ENCODE data around the gene STC2. TPM values are rescaled to one million over a fixed set of nuclear protein-coding genes. Genes with fewer than 3 reads are reported as not detected.
A peak's percentile ranks its signal among the peaks of the same experiment; 100 is the strongest.

The STC2 gene
- total RNA-seq, 1 experiment from 2014 or later = 0.03 TPM

GRCh38 chr5:173316339-173317020 lies 11.7 kb downstream of the STC2 start:
- DNase-seq (ENCODE audit: low spot score) = no peak
- in situ Hi-C loops (cut with HindIII; ENCODE audit: low sequenced_read_pairs) = no loop called here

- in situ Hi-C loops (cut with HindIII; ENCODE audit: low sequenced_read_pairs) = no loop called here
- no peak for DNase-seq (ENCODE audit: low spot score)
Observed at GRCh38 chr5:173315495-173316338, 12.5 kb downstream of the STC2 start.

GRCh38 chr5:173314166-173314952 lies 13.9 kb downstream of the STC2 start:
- no peak for DNase-seq (ENCODE audit: low spot score)
- in situ Hi-C loops (cut with HindIII; ENCODE audit: low sequenced_read_pairs) = no loop called here

GRCh38 chr5:173313351-173313801 lies 14.8 kb downstream of the STC2 start:
- in situ Hi-C loops (cut with HindIII; ENCODE audit: low sequenced_read_pairs) = no loop called here
- no peak for DNase-seq (ENCODE audit: low spot score)

GRCh38 chr5:173312821-173313220 lies 15.4 kb downstream of the STC2 start:
- DNase-seq (ENCODE audit: low spot score) = no peak
- in situ Hi-C loops (cut with HindIII; ENCODE audit: low sequenced_read_pairs) = no loop called here

- no peak for DNase-seq (ENCODE audit: low spot score)
Observed at GRCh38 chr5:173311818-173312585, 16.2 kb downstream of the STC2 start.

GRCh38 chr5:173310861-173311785 lies 17.1 kb downstream of the STC2 start:
- in situ Hi-C loops (cut with HindIII; ENCODE audit: low sequenced_read_pairs) = no loop called here
- DNase-seq (ENCODE audit: low spot score) = peak; percentile 13

More at GRCh38 chr5:173311818-173312585, 16.2 kb downstream of the STC2 start:
- in situ Hi-C loops (cut with HindIII; ENCODE audit: low sequenced_read_pairs) = no loop called here

GRCh38 chr5:173310218-173310769 lies 17.9 kb downstream of the STC2 start:
- in situ Hi-C loops (cut with HindIII; ENCODE audit: low sequenced_read_pairs) = no loop called here
- DNase-seq (ENCODE audit: low spot score) = no peak

GRCh38 chr5:173309731-173310130 lies 18.5 kb downstream of the STC2 start:
- no peak for DNase-seq (ENCODE audit: low spot score)
- in situ Hi-C loops (cut with HindIII; ENCODE audit: low sequenced_read_pairs) = no loop called here

GRCh38 chr5:173308226-173308625 lies 20.0 kb downstream of the STC2 start:
- in situ Hi-C loops (cut with HindIII; ENCODE audit: low sequenced_read_pairs) = no loop called here
- no peak for DNase-seq (ENCODE audit: low spot score)

GRCh38 chr5:173307695-173308094 lies 20.5 kb downstream of the STC2 start:
- no peak for DNase-seq (ENCODE audit: low spot score)
- in situ Hi-C loops (cut with HindIII; ENCODE audit: low sequenced_read_pairs) = no loop called here

- DNase-seq (ENCODE audit: low spot score) = no peak
- in situ Hi-C loops (cut with HindIII; ENCODE audit: low sequenced_read_pairs) = no loop called here
Observed at GRCh38 chr5:173306695-173307094, 21.5 kb downstream of the STC2 start.

- in situ Hi-C loops (cut with HindIII; ENCODE audit: low sequenced_read_pairs) = no loop called here
- no peak for DNase-seq (ENCODE audit: low spot score)
Observed at GRCh38 chr5:173304591-173304988, 23.6 kb downstream of the STC2 start.

- in situ Hi-C loops (cut with HindIII; ENCODE audit: low sequenced_read_pairs) = no loop called here
- no peak for DNase-seq (ENCODE audit: low spot score)
Observed at GRCh38 chr5:173303878-173304590, 24.2 kb downstream of the STC2 start.

GRCh38 chr5:173302546-173303155 lies 25.6 kb downstream of the STC2 start:
- in situ Hi-C loops (cut with HindIII; ENCODE audit: low sequenced_read_pairs) = no loop called here
- no peak for DNase-seq (ENCODE audit: low spot score)

GRCh38 chr5:173301695-173302545 lies 26.3 kb downstream of the STC2 start:
- in situ Hi-C loops (cut with HindIII; ENCODE audit: low sequenced_read_pairs) = no loop called here

More at GRCh38 chr5:173301695-173302545, 26.3 kb downstream of the STC2 start:
- no peak for DNase-seq (ENCODE audit: low spot score)

All from G401 (cell line).